AML-193 (cell line): Measurements from ENCODE around the gene SLC2A3.
A peak's percentile ranks its signal among the peaks of the same experiment; 100 is the strongest.
"Not testable (repeated sequence)": the region's sequence is repeated elsewhere in the genome, so short reads cannot be mapped to it uniquely, and the experiment has no call there.

ENCODE experiments used
- DNase-seq, 2 experiments: peaks; one replicate each; lab custom pipeline; 2025; lab: John Stamatoyannopoulos, UW

The SLC2A3 gene

GRCh38 chr12:7935590-7936581, at the start of gene SLC2A3:
Gene SLC2A3, minus strand, starts transcription at chr12:7936187. Its CDS starts 153 bp downstream, at chr12:7936034.
- DNase-seq, result peak; percentile 87 to 91

- DNase-seq, result no peak
Measured at GRCh38 chr12:7984900-7985299, 48.9 kb upstream of the SLC2A3 start.

- DNase-seq, result not testable (repeated sequence)
Measured at GRCh38 chr12:7983460-7983859, 47.5 kb upstream of the SLC2A3 start.

GRCh38 chr12:7983019-7983418, 47.0 kb upstream of the SLC2A3 start:
- not testable (repeated sequence) for DNase-seq

GRCh38 chr12:7982332-7982735, 46.3 kb upstream of the SLC2A3 start:
- not testable (repeated sequence) for DNase-seq

- no peak for DNase-seq
Measured at GRCh38 chr12:7981446-7981845, 45.5 kb upstream of the SLC2A3 start.

GRCh38 chr12:7977351-7978124, 41.6 kb upstream of the SLC2A3 start:
- DNase-seq, result not testable (repeated sequence)

- no peak for DNase-seq
Measured at GRCh38 chr12:7973457-7973825, 37.5 kb upstream of the SLC2A3 start.

GRCh38 chr12:7972734-7973456, 36.9 kb upstream of the SLC2A3 start:
- DNase-seq, result no peak

- not testable (repeated sequence) for DNase-seq
Measured at GRCh38 chr12:7972269-7972668, 36.3 kb upstream of the SLC2A3 start.

GRCh38 chr12:7971765-7972164, 35.8 kb upstream of the SLC2A3 start:
- DNase-seq, result not testable (repeated sequence)

GRCh38 chr12:7970475-7971252, 34.7 kb upstream of the SLC2A3 start:
- peak; percentile 73 to 74 for DNase-seq

- no peak for DNase-seq
Measured at GRCh38 chr12:7966563-7966962, 30.6 kb upstream of the SLC2A3 start.

GRCh38 chr12:7964669-7965068, 28.7 kb upstream of the SLC2A3 start:
- DNase-seq, result not testable (repeated sequence)

- no peak for DNase-seq
Measured at GRCh38 chr12:7961395-7962178, 25.6 kb upstream of the SLC2A3 start.

- DNase-seq, result peak; percentile 85 to 93
Measured at GRCh38 chr12:7959701-7960121, 23.7 kb upstream of the SLC2A3 start.

- no peak for DNase-seq
Measured at GRCh38 chr12:7959278-7959677, 23.3 kb upstream of the SLC2A3 start.

- not testable (repeated sequence) for DNase-seq
Measured at GRCh38 chr12:7954877-7955276, 18.9 kb upstream of the SLC2A3 start.

GRCh38 chr12:7954418-7954817, 18.4 kb upstream of the SLC2A3 start:
- DNase-seq, result not testable (repeated sequence)

- not testable (repeated sequence) for DNase-seq
Measured at GRCh38 chr12:7953912-7954311, 17.9 kb upstream of the SLC2A3 start.
